Brain microvascular endothelial cell (primary cell): ENCODE data around the gene LENEP.

Experiments
- DNase-seq: peaks from one replicate; pipeline ENCODE4 v3.0.0-alpha.2; 2020
- H3K27ac ChIP-seq: fragments of 250-450 bp; sonication (Bioruptor Pico); 2 replicates; pipeline ENCODE4 v1.5.1; 2020; ENCODE audit warnings: mild to moderate bottlenecking, moderate library complexity
- H3K27me3 ChIP-seq: fragments of 250-450 bp; sonication (Bioruptor Pico); replicated peaks from 2 replicates; pipeline ENCODE4 v1.5.1; 2020; ENCODE audit warnings: mild to moderate bottlenecking
- H3K36me3 ChIP-seq: fragments of 250-450 bp; sonication (Bioruptor Pico); replicated peaks from 2 replicates; pipeline ENCODE4 v1.5.1; 2020; ENCODE audit warnings: mild to moderate bottlenecking
- H3K4me3 ChIP-seq: 2 replicates; pipeline ENCODE4 v1.5.1; 2011; ENCODE audit warnings: low read depth, mild to moderate bottlenecking, control low read depth, low read length, moderate library complexity
- in situ Hi-C: cut with HindIII; loops from 2 replicates; pipeline ENCODE4 v1.10.0; 2017; ENCODE audit warnings: low sequenced_read_pairs, low pct_ligation_motif_present
- TF ChIP-seq, protein P1 (sequence below): IDR thresholded peaks from 2 replicates; pipeline ENCODE4 v1.5.1; 2011; ENCODE audit warnings: low read depth, mild to moderate bottlenecking, moderate library complexity, low read length, control low read depth, inconsistent platforms; ENCODE audit errors: missing control alignments

LENEP gene

GRCh38 chr1:154971341-154971998 lies 21.9 kb upstream of the LENEP start:
- in situ Hi-C loops, result no loop called here
- H3K4me3 ChIP-seq, result peak overlapping the region; percentile 74
- TF ChIP-seq, protein P1, sequence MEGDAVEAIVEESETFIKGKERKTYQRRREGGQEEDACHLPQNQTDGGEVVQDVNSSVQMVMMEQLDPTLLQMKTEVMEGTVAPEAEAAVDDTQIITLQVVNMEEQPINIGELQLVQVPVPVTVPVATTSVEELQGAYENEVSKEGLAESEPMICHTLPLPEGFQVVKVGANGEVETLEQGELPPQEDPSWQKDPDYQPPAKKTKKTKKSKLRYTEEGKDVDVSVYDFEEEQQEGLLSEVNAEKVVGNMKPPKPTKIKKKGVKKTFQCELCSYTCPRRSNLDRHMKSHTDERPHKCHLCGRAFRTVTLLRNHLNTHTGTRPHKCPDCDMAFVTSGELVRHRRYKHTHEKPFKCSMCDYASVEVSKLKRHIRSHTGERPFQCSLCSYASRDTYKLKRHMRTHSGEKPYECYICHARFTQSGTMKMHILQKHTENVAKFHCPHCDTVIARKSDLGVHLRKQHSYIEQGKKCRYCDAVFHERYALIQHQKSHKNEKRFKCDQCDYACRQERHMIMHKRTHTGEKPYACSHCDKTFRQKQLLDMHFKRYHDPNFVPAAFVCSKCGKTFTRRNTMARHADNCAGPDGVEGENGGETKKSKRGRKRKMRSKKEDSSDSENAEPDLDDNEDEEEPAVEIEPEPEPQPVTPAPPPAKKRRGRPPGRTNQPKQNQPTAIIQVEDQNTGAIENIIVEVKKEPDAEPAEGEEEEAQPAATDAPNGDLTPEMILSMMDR, result no peak
- DNase-seq, result peak; percentile 56
- H3K36me3 ChIP-seq, result peaks cover 20% of the 10 kb centered on the region
- H3K27ac ChIP-seq, result peak overlapping the region; percentile 96
- no peaks in the 10 kb centered on the region for H3K27me3 ChIP-seq

GRCh38 chr1:154972213-154972516 lies 21.2 kb upstream of the LENEP start:
- Histone ChIP-seq H3K4me3 (peak overlapping the region; percentile 78), H3K27ac (peak overlapping the region; percentile 96), H3K36me3 (peaks cover 13% of the 10 kb centered on the region), H3K27me3 (no peaks in the 10 kb centered on the region)
- in situ Hi-C loops, result no loop called here
- no peak for DNase-seq
- TF ChIP-seq, protein P1, result no peak

DNA sequence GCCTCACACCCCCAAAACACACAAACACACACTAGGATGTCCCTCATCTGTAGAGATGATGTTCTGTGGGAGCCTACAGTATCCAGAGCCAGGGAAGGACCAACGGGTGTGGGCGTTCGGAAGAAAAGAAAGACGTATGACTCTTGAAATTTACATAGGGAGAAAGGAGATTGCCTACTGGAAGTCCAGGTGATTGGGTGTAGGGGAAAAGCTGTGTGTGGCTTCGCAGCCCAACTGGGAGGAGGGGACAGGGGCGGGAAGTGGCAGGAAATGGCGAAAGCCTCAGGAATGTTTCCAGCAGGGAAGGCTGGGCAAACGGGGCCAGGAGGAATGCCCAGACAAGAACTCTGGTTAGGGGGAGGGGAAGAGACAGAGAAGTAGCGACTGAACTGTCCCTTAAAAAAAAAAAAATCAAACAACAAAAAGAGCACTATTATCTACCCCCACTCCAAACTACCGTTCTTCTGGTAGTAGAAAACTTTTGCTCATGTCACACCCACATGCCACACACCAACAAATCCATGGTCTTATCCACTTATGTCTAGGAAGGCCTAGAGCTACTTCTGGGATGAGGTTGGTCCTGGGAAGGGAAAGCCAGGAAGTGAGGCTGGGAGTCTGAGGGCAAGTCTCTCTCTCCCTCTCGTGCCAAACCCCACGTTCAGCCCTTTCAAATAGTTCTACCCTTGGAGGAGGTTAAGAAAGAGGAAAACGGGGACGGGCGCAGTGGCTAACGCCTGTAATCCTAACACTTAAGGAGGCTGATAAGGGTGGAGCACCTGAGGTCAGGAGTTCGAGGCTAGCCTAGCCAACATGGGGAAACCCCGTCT lies 20.7 kb upstream of the LENEP start:
- peaks cover 7% of the 10 kb centered on the region for H3K36me3 ChIP-seq
- TF ChIP-seq, protein P1, result no peak
- peak overlapping the region; percentile 78 for H3K4me3 ChIP-seq
- in situ Hi-C loops, result no loop called here
- peak overlapping the region; percentile 96 for H3K27ac ChIP-seq
- H3K27me3 ChIP-seq, result no peaks in the 10 kb centered on the region
- peak; percentile 84 for DNase-seq

DNA sequence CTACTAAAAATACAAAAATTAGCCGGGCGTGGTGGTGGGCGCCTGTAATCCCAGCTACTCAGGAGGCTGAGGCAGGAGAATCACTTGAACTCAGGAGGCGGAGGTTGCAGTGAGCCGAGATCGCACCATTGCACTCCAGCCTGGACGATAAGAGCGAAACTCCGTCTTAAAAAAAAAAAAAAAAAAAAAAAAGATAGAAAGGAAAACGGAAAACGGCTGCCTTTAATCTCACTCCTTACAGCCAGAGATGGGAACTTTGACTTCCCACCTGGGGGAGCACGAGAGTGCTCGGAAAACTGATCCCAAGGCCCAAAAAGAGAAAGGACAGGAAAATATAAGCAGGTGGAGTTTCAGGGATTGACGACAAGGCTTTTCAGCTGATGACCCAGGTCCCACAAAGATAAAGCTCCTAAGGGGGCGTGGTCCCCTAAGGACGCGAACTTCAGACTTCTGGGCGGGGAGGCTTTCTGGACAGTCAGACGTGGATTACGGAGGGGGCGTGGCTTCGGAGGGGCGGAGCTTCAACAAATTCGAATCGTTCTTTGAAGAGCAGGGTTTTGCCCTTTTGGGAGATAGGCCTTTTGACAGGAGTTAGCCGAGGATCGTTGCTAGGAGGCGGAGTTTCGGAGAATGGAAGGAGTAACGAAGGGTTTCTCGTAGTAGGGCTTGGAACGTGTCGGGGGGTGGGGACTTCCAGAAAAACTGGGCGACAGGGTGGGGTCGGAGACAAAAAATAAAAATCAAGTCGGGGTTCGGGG lies 19.9 kb upstream of the LENEP start:
- in situ Hi-C loops, result no loop called here
- TF ChIP-seq, protein P1, result peak; percentile 37

DNA sequence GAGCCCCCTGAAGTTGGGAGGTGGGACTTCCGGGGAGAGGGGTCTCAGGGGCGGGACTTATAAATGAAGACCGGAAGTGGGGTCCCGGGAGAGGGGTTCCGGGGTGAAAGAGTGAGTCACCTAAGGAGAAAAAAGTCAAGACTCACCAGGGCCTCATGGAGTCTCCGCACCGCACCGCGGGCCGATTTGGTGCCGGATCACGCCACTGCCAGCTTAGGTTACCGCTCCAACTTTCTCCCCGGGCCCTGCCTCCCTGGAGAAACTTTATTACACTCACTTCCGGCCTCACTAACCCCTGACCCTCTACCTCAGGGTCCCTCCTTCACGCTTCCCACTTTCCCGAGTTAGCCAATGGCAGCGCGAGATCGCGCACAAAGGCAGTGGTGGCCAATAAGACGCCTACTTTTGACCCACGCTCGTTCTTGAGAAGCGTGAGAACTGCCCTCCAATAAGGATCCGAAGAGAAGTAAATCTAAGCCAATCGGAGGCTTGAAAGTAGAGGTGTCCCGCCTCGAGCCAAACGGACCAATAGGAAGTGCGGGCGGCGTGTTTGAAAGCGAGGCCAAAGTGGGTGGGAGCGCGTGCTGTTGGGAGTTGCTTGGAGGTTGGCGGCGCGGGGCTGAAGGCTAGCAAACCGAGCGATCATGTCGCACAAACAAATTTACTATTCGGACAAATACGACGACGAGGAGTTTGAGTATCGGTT lies 19.1 kb upstream of the LENEP start, which contains the start of gene CKS1B:
TSS of gene CKS1B (plus strand) at position 580 of the 706 bp plus-strand sequence. CDS start at position 645, 65 bp downstream.
- in situ Hi-C loops, result no loop called here
- DNase-seq, result peak; percentile 100
- H3K27me3 ChIP-seq, result no peaks in the 10 kb centered on the region
- peak within 1 kb of the TSS; percentile 78 for H3K4me3 ChIP-seq
- no peaks in the 10 kb centered on the region for H3K36me3 ChIP-seq
- TF ChIP-seq, protein P1, result no peak
- H3K27ac ChIP-seq, result peak within 1 kb of the TSS; percentile 96

More for the DNA sequence above, 19.9 kb upstream of the LENEP start:
- Histone ChIP-seq H3K36me3 (no peaks in the 10 kb centered on the region), H3K4me3 (peak overlapping the region; percentile 78), H3K27ac (peak overlapping the region; percentile 96), H3K27me3 (no peaks in the 10 kb centered on the region)
- peak; percentile 98 for DNase-seq
